Lung (tissue), 12 donors: ENCODE results near the gene OVCH1. TPM values are rescaled to one million over a fixed set of nuclear protein-coding genes. Genes with fewer than 3 reads are reported as not detected.

Source experiments
- ATAC-seq: fragments of 200-7000 bp; cut with Tn5 transposase; one replicate; pipeline ENCODE4 v1.9.1; 2020; ENCODE audit warnings: moderate number of reproducible peaks; ENCODE audit not compliant: insufficient read depth, low FRiP score
- DNase-seq, 3 donors: peaks; one replicate each; pipeline ENCODE4 v3.0.0-alpha.2; 2013 to 2017
- H3K27ac ChIP-seq, 2 donors: one replicate each; pipeline ENCODE4 v1.5.1; 2013; ENCODE audit warnings: mild to moderate bottlenecking in 2 of 2, moderate library complexity in 2 of 2, control low read depth in 1 of 2, inconsistent platforms in 1 of 2, low read depth in 1 of 2, low read length in 1 of 2
- H3K27me3 ChIP-seq, 3 donors: one replicate each; pipeline ENCODE4 v1.5.1; 2013; ENCODE audit warnings: low read length in 2 of 3; ENCODE audit not compliant: control insufficient read depth in 3 of 3, insufficient read depth in 3 of 3
- H3K36me3 ChIP-seq, 4 donors: one replicate each; pipeline ENCODE4 v1.5.1; 2013; ENCODE audit warnings: low read length in 4 of 4, mild to moderate bottlenecking in 1 of 4, moderate library complexity in 1 of 4; ENCODE audit not compliant: control insufficient read depth in 4 of 4, insufficient read depth in 4 of 4
- H3K4me1 ChIP-seq, 5 donors: one replicate each; pipeline ENCODE4 v1.5.1; 2013; ENCODE audit warnings: low read length in 5 of 5, mild to moderate bottlenecking in 2 of 5, moderate library complexity in 1 of 5; ENCODE audit not compliant: control insufficient read depth in 5 of 5, insufficient read depth in 5 of 5
- H3K4me3 ChIP-seq: one replicate; pipeline ENCODE4 v1.5.1; 2013; ENCODE audit warnings: mild to moderate bottlenecking, control low read depth, moderate library complexity
- H3K9ac ChIP-seq, 2 donors: one replicate each; pipeline ENCODE4 v1.5.1; 2013; ENCODE audit warnings: low read length in 2 of 2, control low read depth in 1 of 2; ENCODE audit not compliant: insufficient read depth in 1 of 2
- H3K9me3 ChIP-seq, 4 donors: one replicate each; pipeline ENCODE4 v1.5.1; 2013; ENCODE audit warnings: low read length in 3 of 4, mild to moderate bottlenecking in 1 of 4, moderate library complexity in 1 of 4; ENCODE audit not compliant: control insufficient read depth in 4 of 4, insufficient read depth in 3 of 4
- CTCF ChIP-seq: IDR thresholded peaks from 2 replicates; pipeline ENCODE4 v1.5.1; 2012; ENCODE audit warnings: mild to moderate bottlenecking; ENCODE audit errors: control extremely low read depth, extremely low read depth
- WGBS, 2 donors: extraction: QIAGEN DNeasy Blood & Tissue Kit; methylation state at CpG; one replicate each; pipeline ENCODE4 v1.1.7; 2013; 5-methylcytosine and 5-hydroxymethylcytosine counted together
- polyA plus RNA-seq, 2 donors: library from polyadenylated mRNA; stranded (reverse); fragments of 200-250 nt; gene quantifications; one replicate each; pipeline ENCODE4 v1.2.1, GENCODE V29; 2013
- total RNA-seq, 2 donors: library from RNA; depleted of rRNA in 1 of 2; stranded (reverse); fragments of >200 nt in 1 of 2; gene quantifications; one replicate each; pipeline ENCODE4 v1.2.1, GENCODE V29; 2014 to 2021
- donor health status: control.
- donor health status: control.
- donor health status: Bipolar disorder and iron deficiency.
- donor health status: healthy.
- donor health status: DM: yes; HTN: yes; CAD: no.

The OVCH1 gene
- total and polyA plus RNA-seq, 4 donors: 0.17 to 1.6 (median 0.69) TPM; not detected in 1

GRCh38 chr12:29380536-29381523, 116.7 kb downstream of the OVCH1 start, which contains the start of gene ERGIC2:
TSS of gene ERGIC2 (minus strand) at chr12:29381172. CDS start at chr12:29371633, 9,539 bp downstream.
- DNase-seq: peak; percentile 95 to 99 (median 99)

More at GRCh38 chr12:29380536-29381523, 116.7 kb downstream of the OVCH1 start, which contains the start of gene ERGIC2:
- Histone ChIP-seq H3K4me1 (peaks cover 0 to 16% (median 4%) of the 10 kb centered on the region in 5 donors), H3K4me3 (peak within 1 kb of the TSS; percentile 97), H3K27ac (peak within 1 kb of the TSS; percentile 90 to 97), H3K9ac (peak within 1 kb of the TSS; percentile 97 to 100), H3K27me3 (peaks cover 0 to 2% (median 0%) of the 10 kb centered on the region in 3 donors), H3K9me3 (no peaks in the 10 kb centered on the region), H3K36me3 (peaks cover 1 to 9% (median 4%) of the 10 kb centered on the region in 4 donors)
- 0% methylated on average over 55 of the region's 55 CpGs for WGBS, 2 donors
- ATAC-seq: peak; percentile 95
- no peak for TF ChIP-seq CTCF

Other genes with a start within 250 kb of the OVCH1 start
- gene ERGIC2, start 116.5 kb downstream of the OVCH1 start, total RNA-seq: 10 to 100 TPM; 57.5 to 70.5 TPM
- 10 to 100 TPM; 39.5 to 39.9 TPM for gene ERGIC2, start 116.5 kb downstream of the OVCH1 start, polyA plus RNA-seq